ENCODE data around the gene SIT1.
A peak's percentile ranks its signal among the peaks of the same experiment; 100 is the strongest.

The SIT1 gene

DNA sequence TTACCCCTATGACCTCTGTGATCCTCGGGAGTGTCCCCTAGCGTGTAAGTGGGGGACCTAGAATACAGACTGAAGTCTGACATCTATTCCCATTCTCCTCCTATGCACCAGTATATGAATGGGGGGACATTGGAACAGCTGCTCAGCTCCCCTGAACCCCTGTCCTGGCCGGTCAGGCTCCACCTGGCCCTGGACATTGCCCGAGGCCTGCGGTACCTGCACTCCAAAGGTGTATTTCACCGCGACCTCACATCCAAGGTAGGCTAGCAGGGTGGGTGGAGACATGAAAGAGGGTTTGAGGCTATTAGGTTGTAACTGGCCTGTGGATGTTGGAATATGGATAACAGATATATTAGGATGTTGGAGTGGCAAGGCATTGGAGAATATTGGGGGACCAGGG, 44.0 kb downstream of the SIT1 start:
- Mint-ChIP-seq H3K4me1 (peaks cover 38% of the 10 kb centered on the region), H3K27me3 (ENCODE audit: low read depth) (no peaks in the 10 kb centered on the region), H3K36me3 (ENCODE audit: low read depth) (peaks cover 26% of the 10 kb centered on the region), H3K4me3 (peak overlapping the region; percentile 70 to 82 (median 77)), H3K9me3 (no peaks in the 10 kb centered on the region), H3K27ac (no peak overlapping the region)
- TF ChIP-seq, protein P1, sequence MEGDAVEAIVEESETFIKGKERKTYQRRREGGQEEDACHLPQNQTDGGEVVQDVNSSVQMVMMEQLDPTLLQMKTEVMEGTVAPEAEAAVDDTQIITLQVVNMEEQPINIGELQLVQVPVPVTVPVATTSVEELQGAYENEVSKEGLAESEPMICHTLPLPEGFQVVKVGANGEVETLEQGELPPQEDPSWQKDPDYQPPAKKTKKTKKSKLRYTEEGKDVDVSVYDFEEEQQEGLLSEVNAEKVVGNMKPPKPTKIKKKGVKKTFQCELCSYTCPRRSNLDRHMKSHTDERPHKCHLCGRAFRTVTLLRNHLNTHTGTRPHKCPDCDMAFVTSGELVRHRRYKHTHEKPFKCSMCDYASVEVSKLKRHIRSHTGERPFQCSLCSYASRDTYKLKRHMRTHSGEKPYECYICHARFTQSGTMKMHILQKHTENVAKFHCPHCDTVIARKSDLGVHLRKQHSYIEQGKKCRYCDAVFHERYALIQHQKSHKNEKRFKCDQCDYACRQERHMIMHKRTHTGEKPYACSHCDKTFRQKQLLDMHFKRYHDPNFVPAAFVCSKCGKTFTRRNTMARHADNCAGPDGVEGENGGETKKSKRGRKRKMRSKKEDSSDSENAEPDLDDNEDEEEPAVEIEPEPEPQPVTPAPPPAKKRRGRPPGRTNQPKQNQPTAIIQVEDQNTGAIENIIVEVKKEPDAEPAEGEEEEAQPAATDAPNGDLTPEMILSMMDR (IDR thresholded peaks at IDR 0.05; ENCODE audit: unreplicated experiment in 3 of 3) = no peak

DNA sequence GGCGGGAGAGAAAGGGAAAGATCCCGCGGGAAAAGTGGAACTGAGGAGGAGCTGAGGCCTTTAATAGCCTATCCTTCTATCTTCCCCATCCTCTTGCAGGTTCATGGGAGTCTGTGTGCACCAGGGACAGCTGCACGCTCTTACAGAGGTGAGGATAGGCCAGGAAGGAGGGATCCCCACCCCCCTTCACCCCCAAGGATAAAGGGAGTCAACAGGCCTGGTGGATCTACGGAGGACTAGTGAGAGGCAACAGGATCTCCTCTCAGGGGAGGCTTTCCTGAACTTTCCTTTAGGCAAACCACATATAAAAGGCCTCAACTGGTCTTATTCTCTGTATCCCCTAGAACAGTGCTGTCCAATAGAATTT, 44.6 kb downstream of the SIT1 start:
- H3K4me1 Mint-ChIP-seq = peaks cover 34% of the 10 kb centered on the region
- H3K36me3 Mint-ChIP-seq (ENCODE audit: low read depth) = peaks cover 26% of the 10 kb centered on the region
- peak overlapping the region in 2 of 3 experiments; percentile 74 to 79 for H3K27ac Mint-ChIP-seq
- TF ChIP-seq, protein P1 (IDR thresholded peaks at IDR 0.05; ENCODE audit: unreplicated experiment in 3 of 3) = no peak
- peak overlapping the region; percentile 85 to 90 (median 88) for H3K4me3 Mint-ChIP-seq
- no peaks in the 10 kb centered on the region for H3K27me3 Mint-ChIP-seq (ENCODE audit: low read depth)
- H3K9me3 Mint-ChIP-seq = no peaks in the 10 kb centered on the region

DNA sequence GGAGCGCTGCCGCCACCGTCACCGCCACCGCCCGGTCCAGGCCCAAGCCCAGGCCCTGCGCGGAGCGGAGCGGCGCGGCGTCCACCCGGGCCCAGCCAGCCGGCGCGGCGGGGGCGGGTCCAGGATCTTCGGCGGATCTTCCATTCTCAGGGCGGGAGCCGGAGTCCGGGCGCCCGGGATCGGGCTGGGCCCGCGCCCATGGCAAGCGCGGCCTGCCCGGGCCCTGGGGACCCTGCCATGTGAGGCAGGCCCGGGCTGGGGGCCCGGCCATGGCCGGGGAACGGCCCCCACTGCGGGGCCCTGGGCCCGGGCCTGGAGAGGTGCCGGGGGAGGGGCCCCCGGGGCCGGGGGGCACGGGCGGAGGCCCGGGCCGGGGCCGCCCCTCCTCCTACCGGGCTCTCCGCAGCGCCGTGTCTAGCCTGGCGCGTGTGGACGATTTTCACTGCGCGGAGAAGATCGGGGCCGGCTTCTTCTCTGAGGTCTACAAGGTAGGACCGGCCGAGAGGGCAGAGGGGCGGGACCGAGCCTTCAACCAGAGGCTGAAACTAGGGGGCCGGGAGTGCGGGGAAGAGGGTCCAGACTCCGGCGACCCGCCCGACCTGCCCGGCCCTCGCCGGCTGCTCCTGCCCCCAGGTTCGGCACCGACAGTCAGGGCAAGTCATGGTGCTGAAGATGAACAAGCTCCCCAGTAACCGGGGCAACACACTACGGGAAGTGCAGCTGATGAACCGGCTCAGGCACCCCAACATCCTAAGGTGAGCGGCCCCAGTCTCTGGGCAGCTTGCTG, 45.2 kb downstream of the SIT1 start:
- peaks cover 34% of the 10 kb centered on the region for H3K4me1 Mint-ChIP-seq
- H3K4me3 Mint-ChIP-seq = peak overlapping the region; percentile 85 to 90 (median 88)
- peaks cover 23% of the 10 kb centered on the region for H3K36me3 Mint-ChIP-seq (ENCODE audit: low read depth)
- peak overlapping the region in 2 of 3 experiments; percentile 74 to 79 for H3K27ac Mint-ChIP-seq
- TF ChIP-seq, protein P1 (IDR thresholded peaks at IDR 0.05; ENCODE audit: unreplicated experiment in 3 of 3) = no peak
- H3K9me3 Mint-ChIP-seq = no peaks in the 10 kb centered on the region
- H3K27me3 Mint-ChIP-seq (ENCODE audit: low read depth) = no peaks in the 10 kb centered on the region

DNA sequence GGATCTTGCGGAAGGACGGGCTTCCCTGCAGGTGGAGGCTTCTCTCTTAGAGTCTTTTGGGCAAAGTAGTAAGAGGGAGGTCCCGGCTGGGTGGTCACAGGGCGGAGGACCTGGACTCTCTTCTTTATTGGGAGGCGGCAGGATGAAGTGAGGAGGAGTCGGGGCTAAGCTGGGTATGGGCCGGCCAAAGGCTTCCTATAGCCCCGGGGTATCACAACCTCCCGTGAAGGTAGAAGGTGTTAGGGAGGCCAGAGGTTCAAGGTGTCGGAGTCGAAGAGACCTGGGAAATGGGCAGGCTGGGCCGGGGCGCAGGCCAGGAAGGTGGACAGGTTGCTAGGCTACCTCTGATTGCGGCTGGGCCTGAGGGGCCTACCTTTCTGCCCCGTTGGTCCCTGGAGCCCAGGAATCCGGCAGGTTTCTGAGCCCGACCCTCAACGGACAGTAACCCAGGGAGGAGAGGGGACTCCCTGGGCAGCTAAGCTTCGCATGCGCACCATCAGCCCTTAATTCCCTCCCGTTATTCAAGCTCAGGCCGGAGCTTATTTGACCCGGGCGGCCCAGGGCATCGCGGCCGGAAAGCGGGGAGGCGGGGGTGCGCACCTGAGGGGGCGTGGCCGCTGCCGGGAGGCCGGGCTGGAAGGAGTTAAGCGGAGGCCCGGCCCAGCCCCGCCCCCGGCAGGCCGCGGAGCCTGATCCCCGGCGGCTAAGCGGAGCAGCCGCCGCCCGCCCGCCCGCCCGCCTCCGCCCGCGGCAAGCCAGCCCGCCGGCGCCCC, 46.0 kb downstream of the SIT1 start, which contains the start of gene TESK1:
TESK1 (plus strand) TSS at position 685 of the 773 bp plus-strand sequence. CDS start 358 bp downstream, outside the sequence.
- TF ChIP-seq, protein P1 (IDR thresholded peaks at IDR 0.05; ENCODE audit: unreplicated experiment in 3 of 3) = no peak
- Mint-ChIP-seq H3K27ac (peak within 1 kb of the TSS; percentile 95 to 100 (median 99)), H3K4me3 (peak within 1 kb of the TSS; percentile 94 to 99 (median 94)), H3K27me3 (ENCODE audit: low read depth) (no peaks in the 10 kb centered on the region), H3K36me3 (ENCODE audit: low read depth) (peaks cover 20% of the 10 kb centered on the region), H3K9me3 (no peaks in the 10 kb centered on the region), H3K4me1 (peaks cover 34% of the 10 kb centered on the region)

DNA sequence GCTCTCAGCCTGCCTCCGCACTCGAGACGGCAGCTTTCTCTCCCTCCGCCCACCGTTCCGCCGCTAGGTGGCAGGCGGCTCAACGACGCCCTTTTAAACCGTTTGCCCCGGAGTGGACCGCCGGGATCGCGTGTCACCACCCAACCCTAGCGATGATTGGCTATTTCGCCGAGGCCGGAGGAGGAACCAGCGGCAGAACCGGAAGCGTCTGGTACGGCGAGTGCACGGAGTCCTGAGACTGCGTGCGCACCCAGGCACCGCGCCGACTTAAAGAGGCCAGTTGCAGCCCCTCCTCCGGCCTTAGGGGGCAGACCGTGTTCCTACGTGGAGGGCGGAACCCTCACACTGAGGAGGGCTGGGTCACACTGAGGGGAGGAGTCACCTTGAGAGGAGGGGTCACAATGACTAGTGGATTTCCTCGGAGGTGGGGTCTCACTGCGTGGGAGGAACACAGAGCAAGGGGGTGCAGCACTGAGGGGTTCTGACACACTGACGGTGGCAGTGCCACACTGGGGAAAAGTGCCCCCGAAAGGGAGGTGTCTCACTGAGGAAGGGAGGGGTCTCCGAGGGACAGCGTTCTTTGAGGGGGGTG, 46.6 kb downstream of the SIT1 start:
- H3K4me3 Mint-ChIP-seq = peak overlapping the region; percentile 94 to 99 (median 94)
- H3K4me1 Mint-ChIP-seq = peaks cover 34% of the 10 kb centered on the region
- no peaks in the 10 kb centered on the region for H3K9me3 Mint-ChIP-seq
- TF ChIP-seq, protein P1 (IDR thresholded peaks at IDR 0.05; ENCODE audit: unreplicated experiment in 3 of 3) = peak; percentile 94 to 99 (median 99)
- peak overlapping the region; percentile 95 to 100 (median 99) for H3K27ac Mint-ChIP-seq
- H3K27me3 Mint-ChIP-seq (ENCODE audit: low read depth) = no peaks in the 10 kb centered on the region
- peaks cover 20% of the 10 kb centered on the region for H3K36me3 Mint-ChIP-seq (ENCODE audit: low read depth)
